GM13976 (cell line): Measurements from ENCODE around the gene PAX7.

Experiments
- DNase-seq: peaks from one replicate; pipeline ENCODE4 v3.0.0; 2012; ENCODE audit warnings: low spot score
- CTCF ChIP-seq: IDR thresholded peaks from 2 replicates; pipeline ENCODE4 v1.5.1; 2012; ENCODE audit warnings: borderline replicate concordance, mild to moderate bottlenecking; ENCODE audit not compliant: insufficient read depth; ENCODE audit errors: extremely low read depth, missing control alignments, control extremely low read depth
- in situ Hi-C: fragments of 300-500 bp; cut with MboI; formaldehyde crosslinking; loops from one replicate; pipeline ENCODE4 v1.12.0; 2022; ENCODE audit warnings: low sequenced_read_pairs, mixed read lengths, inconsistent platforms; ENCODE audit not compliant: unreplicated experiment

PAX7 gene

DNA sequence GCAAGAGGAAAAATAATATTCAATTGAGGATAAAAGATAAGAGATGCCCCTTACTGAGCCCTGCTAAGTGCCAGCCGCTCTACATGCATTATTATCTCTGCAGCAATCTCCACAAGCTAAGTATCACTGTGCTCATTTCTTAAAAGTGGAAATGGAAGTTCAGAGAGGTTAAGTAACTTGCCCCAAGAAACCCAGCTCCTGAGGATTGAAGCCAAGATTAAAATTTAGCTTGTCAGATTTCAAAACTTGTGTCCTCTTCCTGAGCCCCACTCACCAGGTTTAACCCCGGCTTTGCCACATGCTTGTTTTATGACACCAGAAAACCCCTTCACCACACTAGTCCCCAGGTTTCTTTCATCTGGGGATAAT, 11.2 kb upstream of the PAX7 start:
- in situ Hi-C loops, result no loop called here
- DNase-seq, result no peak
- no peak for TF ChIP-seq CTCF

GRCh38 chr1:18628511-18628910, 2.1 kb upstream of the PAX7 start:
- no peak for TF ChIP-seq CTCF
- in situ Hi-C loops, result no loop called here
- DNase-seq, result no peak

DNA sequence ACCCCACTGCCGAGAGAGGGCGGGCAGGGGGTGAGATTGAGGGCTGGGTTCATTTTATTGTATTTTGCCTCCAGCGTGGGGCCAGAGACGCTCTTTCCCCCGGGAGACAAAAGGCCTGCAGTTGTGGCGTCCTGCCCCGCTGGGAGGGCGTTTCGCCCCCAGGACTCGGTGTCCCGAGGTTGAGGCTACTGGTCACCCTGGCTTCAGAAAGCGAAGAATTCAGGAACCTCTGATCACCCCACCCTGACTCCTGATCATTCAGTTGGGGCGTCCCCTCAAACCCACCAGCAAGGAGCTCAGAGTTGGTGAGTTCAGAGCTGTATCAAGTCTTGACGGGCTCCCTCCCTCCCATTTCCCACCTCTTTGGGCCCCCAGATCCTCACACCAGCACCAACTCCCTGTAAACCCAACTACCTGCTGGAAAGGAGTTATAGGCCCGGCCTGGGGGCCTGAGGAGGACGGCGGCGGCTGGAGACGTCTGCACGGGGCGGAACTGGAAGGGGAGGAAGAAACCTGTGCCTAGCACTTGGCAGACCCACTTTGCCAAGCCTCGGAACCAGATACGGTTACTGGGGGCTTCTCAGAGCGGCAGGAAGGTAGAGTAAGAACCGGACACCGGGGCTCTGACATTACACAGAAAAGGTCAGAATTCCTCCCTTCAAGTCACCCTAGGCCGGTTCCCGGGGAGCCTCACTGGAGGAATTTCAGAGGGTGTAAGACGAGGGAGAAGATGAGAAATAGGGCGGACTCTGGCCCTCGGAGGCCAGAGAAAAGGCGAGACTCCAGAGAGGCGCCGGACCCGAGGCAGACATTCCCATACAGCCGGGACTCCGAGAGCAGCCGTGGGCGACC, 761 bp upstream of the PAX7 start:
- in situ Hi-C loops, result no loop called here
- DNase-seq, result no peak
- no peak for TF ChIP-seq CTCF

DNA sequence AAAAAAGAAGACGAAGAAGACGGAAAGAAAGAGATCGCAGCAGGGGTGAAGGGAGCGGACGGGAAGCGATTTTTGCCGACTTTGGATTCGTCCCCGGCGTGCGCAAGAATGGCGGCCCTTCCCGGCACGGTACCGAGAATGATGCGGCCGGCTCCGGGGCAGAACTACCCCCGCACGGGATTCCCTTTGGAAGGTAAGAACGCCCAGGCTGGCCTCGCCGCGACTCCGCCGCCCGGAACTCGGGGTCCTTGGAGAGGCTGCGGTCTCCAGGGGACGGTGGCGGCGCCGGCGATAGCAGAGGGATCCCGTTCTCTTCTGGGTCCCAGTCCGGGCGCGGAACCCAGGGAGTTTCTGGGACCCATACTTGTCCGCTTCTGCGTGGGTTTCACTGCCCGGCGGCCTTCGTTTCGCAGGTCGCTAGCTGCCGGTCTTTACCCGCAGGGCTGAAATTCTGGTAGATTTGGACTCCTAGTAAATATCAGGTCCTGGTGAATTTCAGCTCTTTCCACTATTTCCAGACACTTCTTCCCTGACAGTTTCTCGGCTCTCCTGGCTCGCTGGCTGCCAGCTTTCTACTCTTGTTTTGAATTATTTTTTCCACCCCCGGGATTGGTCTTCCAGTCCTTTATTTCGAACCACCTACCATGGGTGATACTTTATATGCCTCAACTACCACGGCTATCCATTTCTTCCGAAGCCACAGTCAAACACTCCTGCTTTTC, 1.0 kb downstream of the PAX7 start:
- no peak for DNase-seq
- in situ Hi-C loops, result no loop called here
- TF ChIP-seq CTCF, result no peak

DNA sequence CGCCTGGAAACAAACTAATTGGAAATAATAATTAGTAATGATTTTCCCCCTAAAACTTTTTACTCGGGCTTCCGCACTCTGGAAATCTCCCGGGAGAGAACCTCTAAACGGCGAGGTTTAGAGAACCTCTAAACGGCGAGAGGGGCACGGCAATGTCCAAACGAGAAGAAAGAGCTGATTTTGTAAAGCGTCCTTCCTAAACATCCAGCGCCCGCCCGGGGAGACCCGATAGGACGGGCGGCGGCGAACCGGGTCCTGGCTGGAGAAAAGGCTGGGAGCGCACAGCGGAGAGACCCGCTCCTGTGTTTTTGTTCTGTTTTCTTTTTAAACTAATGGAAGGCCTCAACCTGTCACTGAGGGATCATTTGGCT, 1.6 kb downstream of the PAX7 start:
- DNase-seq, result no peak
- TF ChIP-seq CTCF, result no peak
- in situ Hi-C loops, result no loop called here

DNA sequence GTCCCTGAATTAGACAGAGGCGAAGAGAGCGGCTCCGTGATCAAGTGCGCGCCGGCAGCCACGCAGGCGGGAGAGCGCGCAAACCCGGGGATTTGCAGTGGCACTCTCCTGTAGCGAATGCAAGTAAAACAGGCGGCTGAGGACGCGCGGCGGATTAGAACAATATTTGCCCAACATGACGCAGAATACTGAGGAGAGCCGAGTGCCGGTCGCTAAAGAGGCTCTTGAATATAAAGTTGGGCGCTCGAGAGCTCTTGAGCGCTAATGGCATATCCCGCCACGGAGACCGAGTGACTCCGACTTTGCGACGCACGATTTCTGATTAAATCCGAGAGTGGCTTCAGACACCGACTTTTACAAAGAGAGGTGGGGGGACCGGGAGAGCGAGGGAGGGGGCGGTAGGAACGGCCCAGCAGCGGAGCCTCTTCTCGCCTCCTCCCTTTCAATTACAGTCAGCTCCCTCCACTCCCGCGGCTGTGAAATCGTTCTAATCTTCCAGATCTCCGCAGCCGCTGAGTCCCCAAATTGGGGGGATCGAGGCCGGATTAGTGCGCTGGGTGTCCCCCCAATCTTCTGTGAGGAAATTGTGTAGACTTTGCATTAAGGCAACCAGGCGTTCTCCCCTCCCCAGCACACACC, 2.3 kb downstream of the PAX7 start:
- in situ Hi-C loops, result no loop called here
- no peak for DNase-seq
- TF ChIP-seq CTCF, result no peak
